GM23338 (cell line): ENCODE results near the gene COL6A3. TPM values are rescaled to one million over a fixed set of nuclear protein-coding genes. Genes with fewer than 3 reads are reported as not detected.

Experiments used
- ATAC-seq: fragments of 200-7000 bp; cut with Tn5 transposase; 3 replicates; pipeline ENCODE4 v1.9.1; 2020
- DNase-seq: peaks from one replicate; pipeline ENCODE4 v3.0.0-alpha.2; 2015; ENCODE audit warnings: low spot score
- H2AFZ ChIP-seq: fragments of 200-600 bp; sonication (generic); 2 replicates; pipeline ENCODE4 v1.8.0; 2016; ENCODE audit warnings: antibody characterized with exemption, mild to moderate bottlenecking, moderate library complexity
- H3F3A ChIP-seq: fragments of 200-600 bp; sonication (generic); replicated peaks from 2 replicates; pipeline ENCODE4 v1.8.0; 2017; ENCODE audit warnings: antibody characterized with exemption, mixed run types, low read depth
- H3K27ac ChIP-seq: fragments of 200-600 bp; sonication (generic); 2 replicates; pipeline ENCODE4 v1.6.1; 2016; ENCODE audit warnings: low read depth
- H3K27me3 ChIP-seq: fragments of 200-600 bp; sonication (generic); 2 replicates; pipeline ENCODE4 v1.8.0; 2016; ENCODE audit warnings: mild to moderate bottlenecking, mixed run types, moderate library complexity; ENCODE audit not compliant: insufficient read depth
- H3K36me3 ChIP-seq: fragments of 200-600 bp; sonication (generic); 2 replicates; pipeline ENCODE4 v1.8.0; 2016; ENCODE audit warnings: mild to moderate bottlenecking; ENCODE audit not compliant: insufficient read depth
- H3K4me1 ChIP-seq: fragments of 200-600 bp; sonication (generic); 2 replicates; pipeline ENCODE4 v1.8.0; 2016; ENCODE audit warnings: mild to moderate bottlenecking, moderate library complexity; ENCODE audit not compliant: insufficient read depth
- H3K4me2 ChIP-seq: fragments of 200-600 bp; sonication (generic); 2 replicates; pipeline ENCODE4 v1.7.1; 2017; ENCODE audit warnings: mixed run types
- H3K4me3 ChIP-seq: fragments of 200-600 bp; sonication (generic); 2 replicates; pipeline ENCODE4 v1.6.1; 2016; ENCODE audit warnings: mixed run types
- H3K79me2 ChIP-seq: fragments of 200-600 bp; sonication (generic); replicated peaks from 2 replicates; pipeline ENCODE4 v1.8.0; 2017; ENCODE audit warnings: mild to moderate bottlenecking; ENCODE audit not compliant: insufficient read depth
- H3K9me2 ChIP-seq: fragments of 200-600 bp; sonication (generic); 2 replicates; pipeline ENCODE4 v1.8.0; 2017; ENCODE audit not compliant: insufficient read depth
- H4K20me1 ChIP-seq: fragments of 200-600 bp; sonication (generic); replicated peaks from 2 replicates; pipeline ENCODE4 v1.8.0; 2017; ENCODE audit warnings: mild to moderate bottlenecking; ENCODE audit not compliant: insufficient read depth
- H3K27ac Mint-ChIP-seq: 2 replicates; pipeline ENCODE4 v1.8.0; 2020; ENCODE audit warnings: inconsistent platforms, mild to moderate bottlenecking, moderate library complexity, mixed read lengths
- H3K27me3 Mint-ChIP-seq: 3 replicates; pipeline ENCODE4 v1.8.0; 2022; ENCODE audit warnings: low read depth, mild to moderate bottlenecking, moderate library complexity, mixed read lengths, inconsistent platforms; ENCODE audit not compliant: insufficient read depth, poor library complexity
- H3K36me3 Mint-ChIP-seq: 3 replicates; pipeline ENCODE4 v1.8.0; 2021; ENCODE audit warnings: low read depth, mild to moderate bottlenecking, inconsistent platforms, moderate library complexity, mixed read lengths
- H3K4me1 Mint-ChIP-seq: 3 replicates; pipeline ENCODE4 v1.8.0; 2020; ENCODE audit warnings: mild to moderate bottlenecking, inconsistent platforms, mixed read lengths
- H3K4me3 Mint-ChIP-seq: 3 replicates; pipeline ENCODE4 v1.8.0; 2021; ENCODE audit warnings: moderate library complexity, mild to moderate bottlenecking, inconsistent platforms, mixed read lengths
- H3K9me3 Mint-ChIP-seq: 3 replicates; pipeline ENCODE4 v1.8.0; 2020; ENCODE audit warnings: moderate library complexity, mild to moderate bottlenecking, inconsistent platforms, mixed read lengths
- CREB1 ChIP-seq: fragments of 250-450 bp; sonication (Bioruptor Pico); IDR thresholded peaks from 2 replicates; pipeline ENCODE4 v1.5.0; 2020; ENCODE audit warnings: low read depth, mild to moderate bottlenecking, moderate library complexity
- EZH2 ChIP-seq: fragments of 200-600 bp; sonication (generic); IDR thresholded peaks from one replicate; pipeline ENCODE4 v1.8.0; 2017; ENCODE audit warnings: antibody characterized with exemption, mild to moderate bottlenecking, low read depth; ENCODE audit not compliant: unreplicated experiment
- EZH2phosphoT487 ChIP-seq: fragments of 200-600 bp; sonication (generic); IDR thresholded peaks from one replicate; pipeline ENCODE4 v1.8.1; 2018; ENCODE audit warnings: antibody characterized with exemption; ENCODE audit not compliant: unreplicated experiment
- JUNB ChIP-seq: IDR thresholded peaks from one replicate; pipeline ENCODE4 v1.6.1; 2016; ENCODE audit warnings: antibody characterized with exemption; ENCODE audit not compliant: unreplicated experiment
- NANOG ChIP-seq: IDR thresholded peaks from 2 replicates; pipeline ENCODE4 v1.6.1; 2016; ENCODE audit warnings: antibody characterized with exemption, borderline replicate concordance
- POLR2AphosphoS5 ChIP-seq: IDR thresholded peaks from 2 replicates; pipeline ENCODE4 v1.6.1; 2016; ENCODE audit warnings: antibody characterized with exemption, low read depth
- STAT1 ChIP-seq: IDR thresholded peaks from one replicate; pipeline ENCODE4 v1.6.1; 2016; ENCODE audit warnings: antibody characterized with exemption; ENCODE audit not compliant: unreplicated experiment
- ZNF114 ChIP-seq: fragments of 250-450 bp; sonication (Bioruptor Pico); IDR thresholded peaks from 2 replicates; pipeline ENCODE4 v1.5.0; 2020; ENCODE audit warnings: mild to moderate bottlenecking, moderate library complexity
- ZNF331 ChIP-seq: fragments of 250-450 bp; sonication (Bioruptor Pico); IDR thresholded peaks from 2 replicates; pipeline ENCODE4 v1.5.0; 2020; ENCODE audit warnings: low read depth, mild to moderate bottlenecking, moderate library complexity
- polyA plus RNA-seq: library from polyadenylated mRNA; unstranded; fragments of >200 nt; fragmentation: Nextera tagmentation; extraction: Ambion mirVana; gene quantifications from 2 replicates; pipeline ENCODE4 v1.2.1, GENCODE V29; 2016
- total RNA-seq: library from RNA; depleted of rRNA; stranded (reverse); fragments of >200 nt; shearing (Covaris generic); gene quantifications from 2 replicates; pipeline ENCODE4 v1.2.3, GENCODE V29; 2014
- TF ChIP-seq, protein P1 (sequence below): IDR thresholded peaks from one replicate; pipeline ENCODE4 v1.6.1; 2018; ENCODE audit warnings: antibody characterized with exemption; ENCODE audit not compliant: unreplicated experiment
- TF ChIP-seq, protein P2 (sequence below): fragments of 250-450 bp; sonication (Bioruptor Pico); IDR thresholded peaks from 2 replicates; pipeline ENCODE4 v1.5.0; 2020; ENCODE audit warnings: mild to moderate bottlenecking, moderate library complexity
- TF ChIP-seq, protein P3 (sequence below), 2 experiments: fragments of 200-600 bp in 1 of 2; sonication (generic) in 1 of 2; conservative IDR thresholded peaks; 2 replicates each; pipeline versions ENCODE4 v1.5.1 to v1.6.1; 2016 to 2017; ENCODE audit warnings: antibody characterized with exemption in 2 of 2, low read depth in 2 of 2, mild to moderate bottlenecking in 2 of 2, moderate library complexity in 1 of 2
- TF ChIP-seq, protein P4 (sequence below): IDR thresholded peaks from 2 replicates; pipeline ENCODE4 v1.6.1; 2016; ENCODE audit warnings: antibody characterized with exemption

Gene COL6A3
- total and polyA plus RNA-seq, 2 experiments from 2014 or later = 1.2 to 7.3 TPM

DNA sequence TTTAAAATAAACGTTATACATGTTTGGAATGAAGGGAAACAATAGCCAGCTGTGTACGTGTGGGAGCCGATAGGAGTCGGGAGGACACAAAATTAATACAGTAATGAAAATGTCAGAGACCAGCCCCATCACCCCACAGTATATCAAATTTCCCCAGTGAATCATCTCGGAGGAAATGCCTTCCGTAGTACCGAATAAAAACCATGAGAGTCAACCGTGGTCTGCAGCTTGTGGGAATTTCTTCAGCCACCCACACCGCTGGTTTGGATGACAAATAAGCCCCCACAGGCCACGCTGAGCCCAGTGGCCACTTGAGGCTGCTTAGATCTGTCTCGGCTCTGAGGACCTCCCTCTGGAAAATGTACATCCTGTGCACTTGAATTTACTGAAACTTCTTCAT is 133.7 kb downstream of the COL6A3 start:
- Mint-ChIP-seq H3K27me3 (no peaks in the 10 kb centered on the region), H3K9me3 (no peaks in the 10 kb centered on the region; the same call in 2 of the 3 replicates), H3K4me1 (no peaks in the 10 kb centered on the region), H3K36me3 (no peaks in the 10 kb centered on the region), H3K27ac (no peak overlapping the region), H3K4me3 (no peak overlapping the region)
- no peaks in the 10 kb centered on the region for H3K36me3 ChIP-seq
- DNase-seq (no peak), ATAC-seq (no peak)
- H3K27me3 ChIP-seq = no peaks in the 10 kb centered on the region
- peaks cover 13% of the 10 kb centered on the region for H3K9me2 ChIP-seq
- H3F3A ChIP-seq = no peaks in the 10 kb centered on the region
- no peaks in the 10 kb centered on the region for H3K79me2 ChIP-seq
- H3K4me3 ChIP-seq = no peak overlapping the region
- no peak overlapping the region for H2AFZ ChIP-seq
- TF ChIP-seq ZNF331 (CRISPR knock-in tag) (no peak), EZH2 (no peak), POLR2AphosphoS5 (no peak), NANOG (no peak), JUNB (no peak), EZH2phosphoT487 (no peak), ZNF114 (no peak), CREB1 (CRISPR knock-in tag) (no peak), STAT1 (no peak)
- TF ChIP-seq, protein P1, sequence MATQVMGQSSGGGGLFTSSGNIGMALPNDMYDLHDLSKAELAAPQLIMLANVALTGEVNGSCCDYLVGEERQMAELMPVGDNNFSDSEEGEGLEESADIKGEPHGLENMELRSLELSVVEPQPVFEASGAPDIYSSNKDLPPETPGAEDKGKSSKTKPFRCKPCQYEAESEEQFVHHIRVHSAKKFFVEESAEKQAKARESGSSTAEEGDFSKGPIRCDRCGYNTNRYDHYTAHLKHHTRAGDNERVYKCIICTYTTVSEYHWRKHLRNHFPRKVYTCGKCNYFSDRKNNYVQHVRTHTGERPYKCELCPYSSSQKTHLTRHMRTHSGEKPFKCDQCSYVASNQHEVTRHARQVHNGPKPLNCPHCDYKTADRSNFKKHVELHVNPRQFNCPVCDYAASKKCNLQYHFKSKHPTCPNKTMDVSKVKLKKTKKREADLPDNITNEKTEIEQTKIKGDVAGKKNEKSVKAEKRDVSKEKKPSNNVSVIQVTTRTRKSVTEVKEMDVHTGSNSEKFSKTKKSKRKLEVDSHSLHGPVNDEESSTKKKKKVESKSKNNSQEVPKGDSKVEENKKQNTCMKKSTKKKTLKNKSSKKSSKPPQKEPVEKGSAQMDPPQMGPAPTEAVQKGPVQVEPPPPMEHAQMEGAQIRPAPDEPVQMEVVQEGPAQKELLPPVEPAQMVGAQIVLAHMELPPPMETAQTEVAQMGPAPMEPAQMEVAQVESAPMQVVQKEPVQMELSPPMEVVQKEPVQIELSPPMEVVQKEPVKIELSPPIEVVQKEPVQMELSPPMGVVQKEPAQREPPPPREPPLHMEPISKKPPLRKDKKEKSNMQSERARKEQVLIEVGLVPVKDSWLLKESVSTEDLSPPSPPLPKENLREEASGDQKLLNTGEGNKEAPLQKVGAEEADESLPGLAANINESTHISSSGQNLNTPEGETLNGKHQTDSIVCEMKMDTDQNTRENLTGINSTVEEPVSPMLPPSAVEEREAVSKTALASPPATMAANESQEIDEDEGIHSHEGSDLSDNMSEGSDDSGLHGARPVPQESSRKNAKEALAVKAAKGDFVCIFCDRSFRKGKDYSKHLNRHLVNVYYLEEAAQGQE = no peak
- TF ChIP-seq, protein P2, sequence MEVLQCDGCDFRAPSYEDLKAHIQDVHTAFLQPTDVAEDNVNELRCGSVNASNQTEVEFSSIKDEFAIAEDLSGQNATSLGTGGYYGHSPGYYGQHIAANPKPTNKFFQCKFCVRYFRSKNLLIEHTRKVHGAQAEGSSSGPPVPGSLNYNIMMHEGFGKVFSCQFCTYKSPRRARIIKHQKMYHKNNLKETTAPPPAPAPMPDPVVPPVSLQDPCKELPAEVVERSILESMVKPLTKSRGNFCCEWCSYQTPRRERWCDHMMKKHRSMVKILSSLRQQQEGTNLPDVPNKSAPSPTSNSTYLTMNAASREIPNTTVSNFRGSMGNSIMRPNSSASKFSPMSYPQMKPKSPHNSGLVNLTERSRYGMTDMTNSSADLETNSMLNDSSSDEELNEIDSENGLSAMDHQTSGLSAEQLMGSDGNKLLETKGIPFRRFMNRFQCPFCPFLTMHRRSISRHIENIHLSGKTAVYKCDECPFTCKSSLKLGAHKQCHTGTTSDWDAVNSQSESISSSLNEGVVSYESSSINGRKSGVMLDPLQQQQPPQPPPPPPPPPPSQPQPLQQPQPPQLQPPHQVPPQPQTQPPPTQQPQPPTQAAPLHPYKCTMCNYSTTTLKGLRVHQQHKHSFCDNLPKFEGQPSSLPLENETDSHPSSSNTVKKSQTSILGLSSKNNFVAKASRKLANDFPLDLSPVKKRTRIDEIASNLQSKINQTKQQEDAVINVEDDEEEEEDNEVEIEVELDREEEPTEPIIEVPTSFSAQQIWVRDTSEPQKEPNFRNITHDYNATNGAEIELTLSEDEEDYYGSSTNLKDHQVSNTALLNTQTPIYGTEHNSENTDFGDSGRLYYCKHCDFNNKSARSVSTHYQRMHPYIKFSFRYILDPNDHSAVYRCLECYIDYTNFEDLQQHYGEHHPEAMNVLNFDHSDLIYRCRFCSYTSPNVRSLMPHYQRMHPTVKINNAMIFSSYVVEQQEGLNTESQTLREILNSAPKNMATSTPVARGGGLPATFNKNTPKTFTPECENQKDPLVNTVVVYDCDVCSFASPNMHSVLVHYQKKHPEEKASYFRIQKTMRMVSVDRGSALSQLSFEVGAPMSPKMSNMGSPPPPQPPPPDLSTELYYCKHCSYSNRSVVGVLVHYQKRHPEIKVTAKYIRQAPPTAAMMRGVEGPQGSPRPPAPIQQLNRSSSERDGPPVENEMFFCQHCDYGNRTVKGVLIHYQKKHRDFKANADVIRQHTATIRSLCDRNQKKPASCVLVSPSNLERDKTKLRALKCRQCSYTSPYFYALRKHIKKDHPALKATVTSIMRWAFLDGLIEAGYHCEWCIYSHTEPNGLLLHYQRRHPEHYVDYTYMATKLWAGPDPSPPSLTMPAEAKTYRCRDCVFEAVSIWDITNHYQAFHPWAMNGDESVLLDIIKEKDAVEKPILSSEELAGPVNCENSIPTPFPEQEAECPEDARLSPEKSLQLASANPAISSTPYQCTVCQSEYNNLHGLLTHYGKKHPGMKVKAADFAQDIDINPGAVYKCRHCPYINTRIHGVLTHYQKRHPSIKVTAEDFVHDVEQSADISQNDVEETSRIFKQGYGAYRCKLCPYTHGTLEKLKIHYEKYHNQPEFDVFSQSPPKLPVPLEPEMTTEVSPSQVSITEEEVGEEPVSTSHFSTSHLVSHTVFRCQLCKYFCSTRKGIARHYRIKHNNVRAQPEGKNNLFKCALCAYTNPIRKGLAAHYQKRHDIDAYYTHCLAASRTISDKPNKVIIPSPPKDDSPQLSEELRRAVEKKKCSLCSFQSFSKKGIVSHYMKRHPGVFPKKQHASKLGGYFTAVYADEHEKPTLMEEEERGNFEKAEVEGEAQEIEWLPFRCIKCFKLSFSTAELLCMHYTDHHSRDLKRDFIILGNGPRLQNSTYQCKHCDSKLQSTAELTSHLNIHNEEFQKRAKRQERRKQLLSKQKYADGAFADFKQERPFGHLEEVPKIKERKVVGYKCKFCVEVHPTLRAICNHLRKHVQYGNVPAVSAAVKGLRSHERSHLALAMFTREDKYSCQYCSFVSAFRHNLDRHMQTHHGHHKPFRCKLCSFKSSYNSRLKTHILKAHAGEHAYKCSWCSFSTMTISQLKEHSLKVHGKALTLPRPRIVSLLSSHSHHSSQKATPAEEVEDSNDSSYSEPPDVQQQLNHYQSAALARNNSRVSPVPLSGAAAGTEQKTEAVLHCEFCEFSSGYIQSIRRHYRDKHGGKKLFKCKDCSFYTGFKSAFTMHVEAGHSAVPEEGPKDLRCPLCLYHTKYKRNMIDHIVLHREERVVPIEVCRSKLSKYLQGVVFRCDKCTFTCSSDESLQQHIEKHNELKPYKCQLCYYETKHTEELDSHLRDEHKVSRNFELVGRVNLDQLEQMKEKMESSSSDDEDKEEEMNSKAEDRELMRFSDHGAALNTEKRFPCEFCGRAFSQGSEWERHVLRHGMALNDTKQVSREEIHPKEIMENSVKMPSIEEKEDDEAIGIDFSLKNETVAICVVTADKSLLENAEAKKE (CRISPR knock-in tag) = no peak
- TF ChIP-seq, protein P3, sequence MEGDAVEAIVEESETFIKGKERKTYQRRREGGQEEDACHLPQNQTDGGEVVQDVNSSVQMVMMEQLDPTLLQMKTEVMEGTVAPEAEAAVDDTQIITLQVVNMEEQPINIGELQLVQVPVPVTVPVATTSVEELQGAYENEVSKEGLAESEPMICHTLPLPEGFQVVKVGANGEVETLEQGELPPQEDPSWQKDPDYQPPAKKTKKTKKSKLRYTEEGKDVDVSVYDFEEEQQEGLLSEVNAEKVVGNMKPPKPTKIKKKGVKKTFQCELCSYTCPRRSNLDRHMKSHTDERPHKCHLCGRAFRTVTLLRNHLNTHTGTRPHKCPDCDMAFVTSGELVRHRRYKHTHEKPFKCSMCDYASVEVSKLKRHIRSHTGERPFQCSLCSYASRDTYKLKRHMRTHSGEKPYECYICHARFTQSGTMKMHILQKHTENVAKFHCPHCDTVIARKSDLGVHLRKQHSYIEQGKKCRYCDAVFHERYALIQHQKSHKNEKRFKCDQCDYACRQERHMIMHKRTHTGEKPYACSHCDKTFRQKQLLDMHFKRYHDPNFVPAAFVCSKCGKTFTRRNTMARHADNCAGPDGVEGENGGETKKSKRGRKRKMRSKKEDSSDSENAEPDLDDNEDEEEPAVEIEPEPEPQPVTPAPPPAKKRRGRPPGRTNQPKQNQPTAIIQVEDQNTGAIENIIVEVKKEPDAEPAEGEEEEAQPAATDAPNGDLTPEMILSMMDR (conservative IDR thresholded peaks at IDR 0.05; ENCODE audit: low read depth in 2 of 2) = no peak
- TF ChIP-seq, protein P4, sequence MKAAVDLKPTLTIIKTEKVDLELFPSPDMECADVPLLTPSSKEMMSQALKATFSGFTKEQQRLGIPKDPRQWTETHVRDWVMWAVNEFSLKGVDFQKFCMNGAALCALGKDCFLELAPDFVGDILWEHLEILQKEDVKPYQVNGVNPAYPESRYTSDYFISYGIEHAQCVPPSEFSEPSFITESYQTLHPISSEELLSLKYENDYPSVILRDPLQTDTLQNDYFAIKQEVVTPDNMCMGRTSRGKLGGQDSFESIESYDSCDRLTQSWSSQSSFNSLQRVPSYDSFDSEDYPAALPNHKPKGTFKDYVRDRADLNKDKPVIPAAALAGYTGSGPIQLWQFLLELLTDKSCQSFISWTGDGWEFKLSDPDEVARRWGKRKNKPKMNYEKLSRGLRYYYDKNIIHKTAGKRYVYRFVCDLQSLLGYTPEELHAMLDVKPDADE = no peak
- H3K27ac ChIP-seq = no peak overlapping the region
- no peaks in the 10 kb centered on the region for H4K20me1 ChIP-seq
- H3K4me1 ChIP-seq = no peaks in the 10 kb centered on the region
- no peak overlapping the region for H3K4me2 ChIP-seq
